ENCODE data around the gene SYCE1. TPM values are rescaled to one million over a fixed set of nuclear protein-coding genes. Genes with fewer than 3 reads are reported as not detected.
"Not testable (repeated sequence)": the region's sequence is repeated elsewhere in the genome, so short reads cannot be mapped to it uniquely, and the experiment has no call there.

Gene SYCE1
- under 1 TPM; 0.22 to 0.77 (median 0.60) TPM for polyA plus RNA-seq (ENCODE audit: insufficient read length in 3 of 3)
- long read RNA-seq, donor 1: 0 reads
- long read RNA-seq, donor 2: 0 reads
- long read RNA-seq, donor 3: 0 reads
- long read RNA-seq, donor 4: 0 reads
- long read RNA-seq, donor 5: 0 reads
- long read RNA-seq, donor 6: 0 reads
- long read RNA-seq, donor 7: 0 reads
- long read RNA-seq, donor 8: 0 reads
- long read RNA-seq, donor 9: 0 reads
- long read RNA-seq, donor 10: 0 reads
- long read RNA-seq, donor 11: 0 reads
- long read RNA-seq, donor 12: 0 reads
- long read RNA-seq, donor 13: 0 reads
- long read RNA-seq, donor 14: 0 reads
- long read RNA-seq, donor 15: 0 reads
- long read RNA-seq, donor 16: 0 reads

DNA sequence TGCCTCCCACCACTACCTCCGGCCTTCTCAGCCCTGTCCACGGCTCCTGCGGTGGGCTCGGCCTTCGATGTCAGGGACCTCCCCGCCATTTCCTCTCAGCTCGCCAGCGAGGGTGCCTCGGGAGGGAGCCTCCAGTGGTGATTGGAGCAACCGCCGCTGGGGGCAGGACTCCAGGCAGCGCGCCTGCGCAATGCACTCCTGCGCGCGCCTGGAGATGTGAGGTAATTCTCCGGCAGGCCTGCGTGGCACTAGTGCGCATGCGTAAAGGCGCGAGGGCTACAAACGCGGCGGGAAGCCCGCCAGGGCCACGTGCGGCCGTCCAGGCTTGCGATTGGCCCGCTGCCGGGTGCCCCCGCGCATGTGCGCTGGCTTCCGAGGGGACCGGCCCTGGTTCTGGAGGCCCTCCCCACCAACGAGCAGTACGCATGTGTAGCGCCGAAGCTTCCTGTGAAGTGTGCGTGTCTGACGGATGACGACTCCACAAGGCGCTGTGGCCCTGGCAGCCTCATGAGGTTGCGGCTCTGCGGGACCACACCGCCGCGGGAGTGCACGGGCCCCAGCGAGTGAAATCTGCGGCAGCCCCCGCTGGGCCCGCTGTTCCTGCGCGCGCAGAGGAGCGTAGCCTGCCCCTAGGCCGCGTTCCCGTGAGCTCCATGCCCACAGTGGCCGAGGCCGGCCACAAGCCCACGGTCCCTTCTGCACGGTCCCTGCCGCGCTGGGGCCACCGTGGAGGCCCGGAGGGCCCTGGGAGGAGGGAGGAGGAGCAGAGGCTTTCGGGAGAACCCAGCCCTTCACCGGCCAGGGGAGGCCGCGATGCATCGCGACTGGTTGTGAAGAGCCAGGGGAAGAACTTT, at the start of gene SYCE1:
SYCE1 (minus strand) TSS at position 143 of the 854 bp plus-strand sequence; CDS start at position 89, 54 bp downstream.
- no peak for DNase-seq (ENCODE audit: extremely low read depth in 1 of 11, low read depth in 9 of 11, low spot score in 4 of 11)

DNA sequence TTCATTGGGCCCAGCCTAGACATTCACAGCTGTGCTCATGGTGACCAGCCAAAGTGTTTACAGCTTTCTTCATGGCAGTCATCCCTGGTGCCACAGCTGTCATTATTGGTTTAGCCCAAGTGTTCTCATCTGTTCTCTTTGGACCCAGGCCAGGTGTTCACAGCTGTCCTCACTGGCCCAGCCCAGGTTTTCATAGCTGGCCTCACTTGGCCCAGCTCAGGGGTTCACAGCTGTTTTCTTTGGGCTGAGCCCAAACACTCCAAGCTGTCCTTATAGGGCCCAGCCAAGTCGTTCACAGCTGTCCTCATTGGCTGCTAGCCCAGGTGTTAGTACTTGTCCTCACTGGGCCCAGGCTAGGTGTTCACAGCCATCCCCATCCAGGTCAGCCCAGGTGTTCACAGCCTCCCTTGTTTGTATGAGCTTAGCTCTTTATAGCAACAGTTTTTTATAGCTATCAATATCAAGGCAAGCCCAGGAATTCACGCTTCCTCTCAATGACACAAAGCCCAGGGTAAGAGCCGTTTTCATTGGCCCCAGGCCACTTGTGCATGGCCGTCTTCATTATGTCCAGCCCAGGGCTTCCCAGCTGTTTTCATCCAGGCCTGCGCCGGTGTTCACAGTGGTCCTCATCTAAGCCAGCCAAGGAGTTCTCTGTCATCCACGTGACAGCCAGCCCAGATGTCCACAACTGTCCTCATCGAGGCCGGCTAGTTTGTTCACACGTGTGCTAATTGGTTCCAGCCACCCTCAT, 49.6 kb upstream of the SYCE1 start:
- no peak for DNase-seq (ENCODE audit: extremely low read depth in 1 of 11, low read depth in 9 of 11, low spot score in 4 of 11)

- DNase-seq (ENCODE audit: extremely low read depth in 1 of 11, low read depth in 9 of 11, low spot score in 4 of 11): no peak
Measured at GRCh38 chr10:133613699-133614098, 48.3 kb upstream of the SYCE1 start.

DNA sequence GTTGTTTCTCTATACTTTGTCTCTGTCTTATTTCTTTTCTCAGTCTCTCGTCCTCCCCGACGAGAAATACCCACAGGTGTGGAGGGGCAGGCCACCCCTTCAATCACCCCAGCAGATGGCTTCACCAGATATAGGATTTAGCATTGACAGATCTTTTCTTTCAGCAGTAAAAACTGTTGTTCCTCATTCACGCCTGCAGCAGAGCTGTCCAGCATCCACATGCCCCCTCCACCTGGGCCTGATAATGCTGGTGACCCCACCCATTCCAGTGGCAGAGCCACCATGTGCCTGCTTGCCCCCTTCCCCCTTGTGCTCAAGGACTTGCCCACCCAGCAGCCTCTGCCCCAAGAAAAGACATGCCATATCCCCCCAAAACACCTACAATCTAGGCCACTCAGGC, 45.7 kb upstream of the SYCE1 start:
- no peak for DNase-seq (ENCODE audit: extremely low read depth in 1 of 11, low read depth in 9 of 11, low spot score in 4 of 11)

GRCh38 chr10:133608855-133609254, 43.5 kb upstream of the SYCE1 start:
- peak in 2 of 11 donors; percentile 2 for DNase-seq (ENCODE audit: extremely low read depth in 1 of 11, low read depth in 9 of 11, low spot score in 4 of 11)

DNA sequence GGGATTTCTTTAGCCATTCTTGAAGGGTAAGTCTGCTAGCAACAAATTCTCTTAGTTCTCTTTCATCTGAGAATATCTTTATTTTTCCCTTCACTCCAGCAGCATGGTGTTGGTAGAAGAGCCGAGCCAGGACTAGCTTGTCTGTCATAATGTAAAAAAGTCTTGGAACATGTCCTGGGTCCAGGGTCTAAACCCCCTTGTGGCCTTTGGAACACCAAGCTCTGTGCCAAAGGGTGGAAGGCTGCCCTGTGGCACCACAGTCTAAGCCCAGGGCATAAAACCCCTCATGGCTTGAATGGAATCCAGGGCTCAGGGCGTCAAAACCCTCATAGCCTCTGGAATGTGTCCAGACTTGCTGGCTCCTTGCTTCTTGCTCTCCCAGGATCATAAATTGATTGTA, 38.1 kb upstream of the SYCE1 start:
- DNase-seq (ENCODE audit: extremely low read depth in 1 of 11, low read depth in 9 of 11, low spot score in 4 of 11): not testable (repeated sequence)

- no peak for DNase-seq (ENCODE audit: extremely low read depth in 1 of 11, low read depth in 9 of 11, low spot score in 4 of 11)
Measured at GRCh38 chr10:133600657-133601056, 35.3 kb upstream of the SYCE1 start.

DNA sequence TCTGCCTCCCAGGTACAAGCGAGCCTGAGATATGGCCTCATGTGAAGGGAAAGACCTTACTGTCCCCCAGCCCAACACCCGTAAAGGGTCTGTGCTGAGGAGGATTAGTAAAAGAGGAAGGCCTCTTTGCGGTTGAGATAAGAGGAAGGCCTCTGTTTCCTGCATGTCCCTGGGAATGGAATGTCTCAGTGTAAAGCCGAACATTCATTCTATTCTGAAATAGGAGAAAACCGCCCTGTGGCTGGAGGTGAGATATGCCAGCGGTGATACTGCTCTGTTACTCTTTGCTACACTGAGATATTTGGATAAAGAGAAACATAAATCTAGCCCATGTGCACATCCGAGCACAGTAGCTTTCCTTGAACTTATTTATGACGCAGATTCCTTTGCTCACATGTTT, 34.5 kb upstream of the SYCE1 start:
- not testable (repeated sequence) for DNase-seq (ENCODE audit: extremely low read depth in 1 of 11, low read depth in 9 of 11, low spot score in 4 of 11)

- DNase-seq (ENCODE audit: extremely low read depth in 1 of 11, low read depth in 9 of 11, low spot score in 4 of 11): no peak
Measured at GRCh38 chr10:133592716-133593115, 27.3 kb upstream of the SYCE1 start.

DNA sequence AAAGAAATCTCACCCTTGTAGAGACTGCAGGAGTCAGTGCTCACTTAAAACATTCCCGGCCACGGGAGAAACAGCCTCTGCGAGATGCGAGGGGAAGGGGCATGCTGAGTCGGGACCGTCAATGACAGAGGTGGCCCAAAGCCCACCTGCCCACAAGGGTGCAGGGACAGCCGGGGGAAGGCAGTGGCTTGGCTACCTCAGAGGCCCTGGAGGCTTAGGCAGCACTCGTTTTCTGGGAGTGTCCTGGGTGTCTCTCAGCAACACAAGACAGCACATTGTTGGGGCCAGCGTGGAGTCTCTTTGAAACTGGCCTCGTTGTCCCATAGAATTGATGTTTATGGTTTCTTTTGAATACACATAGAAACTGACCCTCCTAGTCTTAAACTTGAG, 25.6 kb upstream of the SYCE1 start:
- DNase-seq (ENCODE audit: extremely low read depth in 1 of 11, low read depth in 9 of 11, low spot score in 4 of 11): no peak

- DNase-seq (ENCODE audit: extremely low read depth in 1 of 11, low read depth in 9 of 11, low spot score in 4 of 11): no peak
Measured at GRCh38 chr10:133590226-133590969, 25.0 kb upstream of the SYCE1 start.

DNA sequence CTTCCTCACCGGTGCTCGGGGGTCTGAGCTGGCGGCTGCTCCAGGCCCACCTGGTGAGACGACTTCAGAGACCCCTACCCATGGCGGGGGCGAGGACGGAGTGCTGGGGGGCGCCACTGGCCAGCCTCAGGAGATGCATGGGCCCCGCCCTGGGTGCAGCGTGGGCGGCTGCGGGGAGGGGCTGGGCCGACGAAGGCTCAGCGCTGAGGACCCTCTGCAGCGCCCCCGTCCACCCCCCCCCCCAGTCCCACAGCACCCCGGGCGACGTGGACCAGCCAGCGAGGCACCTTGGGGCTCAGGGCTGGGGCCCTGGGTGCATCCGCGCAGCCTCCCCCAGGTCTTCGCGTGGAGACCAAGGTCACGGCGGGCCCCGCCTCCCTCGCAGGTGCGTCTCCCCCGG, 11.7 kb upstream of the SYCE1 start:
- DNase-seq (ENCODE audit: extremely low read depth in 1 of 11, low read depth in 9 of 11, low spot score in 4 of 11): not testable (repeated sequence)

DNA sequence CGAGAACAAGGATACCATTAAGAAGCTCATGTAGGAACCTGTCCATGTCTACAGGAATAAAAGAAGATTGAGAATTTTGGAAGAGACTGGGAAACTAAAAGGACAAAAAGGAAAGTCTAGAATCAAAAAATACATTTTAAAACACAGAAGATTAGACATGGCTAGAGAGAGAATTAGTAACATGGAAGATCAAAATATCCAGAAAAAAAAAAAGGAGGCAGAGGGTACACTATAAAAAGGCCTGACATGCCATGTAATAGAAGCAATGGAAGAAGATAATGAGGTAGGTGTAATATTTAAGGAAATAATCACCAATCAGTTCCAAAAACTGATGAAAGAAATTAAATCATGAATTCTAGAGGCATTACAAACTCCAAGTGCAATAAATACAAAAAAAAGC, 8.1 kb upstream of the SYCE1 start:
- not testable (repeated sequence) for DNase-seq (ENCODE audit: extremely low read depth in 1 of 11, low read depth in 9 of 11, low spot score in 4 of 11)

- DNase-seq (ENCODE audit: extremely low read depth in 1 of 11, low read depth in 9 of 11, low spot score in 4 of 11): not testable (repeated sequence)
Measured at GRCh38 chr10:133572055-133572454, 6.7 kb upstream of the SYCE1 start.

DNA sequence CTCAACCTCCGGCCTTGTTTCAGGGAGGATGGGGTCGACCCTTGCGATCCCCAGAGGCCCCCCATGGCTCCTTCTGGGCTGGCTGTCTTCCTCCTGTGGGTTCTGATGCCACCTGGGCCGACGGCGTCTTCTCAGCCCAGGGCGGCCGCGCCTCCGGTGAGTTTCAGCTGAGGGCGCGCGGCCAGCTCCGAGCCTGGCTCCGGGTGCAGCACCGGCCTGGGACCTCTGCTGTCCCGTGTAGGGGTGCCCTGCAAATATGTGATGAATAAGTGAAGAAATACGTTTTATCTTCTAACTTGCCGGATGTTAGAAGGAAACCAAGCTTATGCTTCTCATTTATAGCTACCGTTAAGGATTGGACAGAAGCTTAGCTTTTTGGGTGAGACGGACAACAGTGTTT, 4.4 kb upstream of the SYCE1 start:
- DNase-seq (ENCODE audit: extremely low read depth in 1 of 11, low read depth in 9 of 11, low spot score in 4 of 11): not testable (repeated sequence)

- DNase-seq (ENCODE audit: extremely low read depth in 1 of 11, low read depth in 9 of 11, low spot score in 4 of 11): not testable (repeated sequence)
Measured at GRCh38 chr10:133568831-133569527, 3.6 kb upstream of the SYCE1 start.

GRCh38 chr10:133568287-133568614, 2.9 kb upstream of the SYCE1 start:
- DNase-seq (ENCODE audit: extremely low read depth in 1 of 11, low read depth in 9 of 11, low spot score in 4 of 11): no peak

- DNase-seq (ENCODE audit: extremely low read depth in 1 of 11, low read depth in 9 of 11, low spot score in 4 of 11): no peak
Measured at GRCh38 chr10:133567609-133568286, 2.4 kb upstream of the SYCE1 start.
